Measurements from ENCODE around the gene TMC6.

DNA sequence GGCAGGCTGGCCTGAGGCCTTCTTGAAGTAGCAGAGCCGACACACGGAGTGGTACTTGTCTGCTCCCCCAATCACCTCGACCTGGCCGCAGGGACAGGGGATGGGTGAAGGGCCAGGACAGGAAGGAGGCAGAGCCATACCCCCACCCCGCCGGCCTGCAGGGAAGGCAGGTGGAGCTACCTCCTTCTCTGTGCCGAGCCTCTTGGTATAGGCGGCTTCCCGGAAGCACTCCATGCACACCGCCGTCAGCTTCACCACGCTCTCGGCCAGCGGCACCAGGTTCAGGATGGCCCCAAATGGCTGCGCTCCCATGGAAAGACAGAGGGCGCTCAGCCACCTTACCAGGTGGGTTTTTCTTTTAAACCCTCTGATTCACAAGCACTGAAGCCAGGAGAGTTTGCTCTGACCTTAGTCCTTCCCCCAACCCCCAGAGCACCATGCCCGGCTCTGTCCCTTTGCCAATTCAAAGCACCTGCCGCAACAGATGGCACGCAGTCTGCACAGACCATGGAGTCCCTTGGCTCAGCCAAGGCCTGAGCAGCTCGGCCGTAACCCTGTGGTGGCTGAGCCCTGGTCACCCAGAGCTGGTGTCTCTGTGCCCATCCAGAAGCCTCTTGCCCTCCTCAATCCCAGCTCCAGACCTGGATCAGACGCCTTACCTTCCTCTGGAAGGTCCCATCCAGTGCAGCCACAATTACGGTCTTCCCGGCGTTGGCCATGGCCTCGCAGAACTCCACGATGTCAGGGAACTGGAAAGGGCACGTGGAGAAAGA, 46.5 kb upstream of the TMC6 start:
- TF ChIP-seq CTCF (optimal IDR thresholded peaks at IDR 0.05 in 1 of 3, IDR thresholded peaks at IDR 0.05 in 1 of 3, conservative IDR thresholded peaks at IDR 0.05 in 1 of 3; ENCODE audit: extremely low read depth in 1 of 3, insufficient read depth in 2 of 3, low read length in 3 of 3) (peak in 2 of 3 experiments; percentile 4 to 34), EZH2 (IDR thresholded peaks at IDR 0.05; ENCODE audit: low read length) (no peak)

All from keratinocyte (primary cell).